ENCODE results near the gene TMEM125.

DNA sequence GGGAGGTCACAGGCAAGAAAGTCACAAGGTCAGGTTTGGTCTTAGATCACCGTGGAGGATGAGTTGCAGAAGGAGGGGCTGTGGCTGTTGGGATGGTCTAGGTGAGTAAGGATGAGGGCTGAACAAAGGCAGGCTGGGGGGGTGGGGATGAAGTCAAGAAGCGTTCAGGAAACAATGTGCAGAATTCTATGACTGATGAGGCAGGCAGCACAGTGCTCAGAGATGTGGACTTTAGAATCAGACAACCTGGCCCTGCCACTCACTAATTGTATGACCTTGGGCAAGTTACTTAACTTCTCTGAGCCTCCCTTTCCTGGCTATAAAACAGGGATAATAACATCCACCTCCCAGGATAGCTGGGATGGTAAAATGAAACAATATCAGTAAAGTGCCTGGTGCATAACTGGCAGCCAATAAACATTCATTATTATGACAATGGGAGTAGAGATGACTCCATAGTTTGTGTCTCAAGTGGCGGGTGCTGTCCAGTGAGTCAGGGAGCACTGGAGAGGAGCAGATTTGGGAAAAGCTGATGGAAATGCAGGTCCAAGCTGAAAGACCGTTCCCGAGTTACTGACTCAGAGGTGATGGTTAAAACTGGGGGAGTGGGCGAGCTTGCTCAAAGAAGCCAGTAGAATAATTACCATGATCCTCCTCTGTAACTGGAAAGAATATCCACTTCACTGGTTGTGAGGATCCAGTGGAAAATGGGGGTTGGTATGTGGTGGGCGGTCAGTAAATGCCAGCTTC lies 33.1 kb downstream of the TMEM125 start:
- no peak for TF ChIP-seq RELA (CRISPR knock-in tag; IDR thresholded peaks at IDR 0.05; ENCODE audit: borderline replicate concordance)
- TF ChIP-seq, protein P1, sequence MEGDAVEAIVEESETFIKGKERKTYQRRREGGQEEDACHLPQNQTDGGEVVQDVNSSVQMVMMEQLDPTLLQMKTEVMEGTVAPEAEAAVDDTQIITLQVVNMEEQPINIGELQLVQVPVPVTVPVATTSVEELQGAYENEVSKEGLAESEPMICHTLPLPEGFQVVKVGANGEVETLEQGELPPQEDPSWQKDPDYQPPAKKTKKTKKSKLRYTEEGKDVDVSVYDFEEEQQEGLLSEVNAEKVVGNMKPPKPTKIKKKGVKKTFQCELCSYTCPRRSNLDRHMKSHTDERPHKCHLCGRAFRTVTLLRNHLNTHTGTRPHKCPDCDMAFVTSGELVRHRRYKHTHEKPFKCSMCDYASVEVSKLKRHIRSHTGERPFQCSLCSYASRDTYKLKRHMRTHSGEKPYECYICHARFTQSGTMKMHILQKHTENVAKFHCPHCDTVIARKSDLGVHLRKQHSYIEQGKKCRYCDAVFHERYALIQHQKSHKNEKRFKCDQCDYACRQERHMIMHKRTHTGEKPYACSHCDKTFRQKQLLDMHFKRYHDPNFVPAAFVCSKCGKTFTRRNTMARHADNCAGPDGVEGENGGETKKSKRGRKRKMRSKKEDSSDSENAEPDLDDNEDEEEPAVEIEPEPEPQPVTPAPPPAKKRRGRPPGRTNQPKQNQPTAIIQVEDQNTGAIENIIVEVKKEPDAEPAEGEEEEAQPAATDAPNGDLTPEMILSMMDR (IDR thresholded peaks at IDR 0.05) = no peak
- TF ChIP-seq ZNF671 (CRISPR knock-in tag; IDR thresholded peaks at IDR 0.05) = no peak

All from WTC11 (cell line).